ENCODE data around the gene SCO2. TPM values are rescaled to one million over a fixed set of nuclear protein-coding genes. Genes with fewer than 3 reads are reported as not detected.

Gene SCO2
- total RNA-seq, 2 experiments from 2014 or later = 4.1 to 4.9 TPM

GRCh38 chr22:50483556-50483955, 41.8 kb downstream of the SCO2 start:
- BruUV-seq (replicated peaks) = no TSS peak
- Histone ChIP-seq H3K9me2 (ENCODE audit: insufficient read depth, low read length) (no peaks in the 10 kb centered on the region), H3K79me2 (ENCODE audit: insufficient read depth, low read depth, low read length) (no peaks in the 10 kb centered on the region), H4K20me1 (ENCODE audit: insufficient read depth, low read length) (no peaks in the 10 kb centered on the region), H2AFZ (ENCODE audit: low read length) (no peak overlapping the region), H3K4me1 (ENCODE audit: insufficient read depth, low read length, poor library complexity, severe bottlenecking) (peaks cover 10% of the 10 kb centered on the region), H3K36me3 (ENCODE audit: insufficient read depth, low read length) (no peaks in the 10 kb centered on the region), H3K4me2 (ENCODE audit: low read length) (no peak overlapping the region), H3K9me3 (ENCODE audit: low read length) (no peaks in the 10 kb centered on the region), H3K4me3 (ENCODE audit: low read depth, low read length, poor library complexity, severe bottlenecking) (no peak overlapping the region), H3K27ac (ENCODE audit: low read depth, low read length, poor library complexity, severe bottlenecking) (no peak overlapping the region)
- no peak for DNase-seq (ENCODE audit: low spot score)
- POLR2A ChIA-PET = no interaction called here
- intact Hi-C loops (cut with micrococcal nuclease; ENCODE audit: unreplicated experiment) = no loop called here
- CTCF ChIA-PET (ENCODE audit: unreplicated experiment) = no interaction called here
- TF ChIP-seq CTCF (conservative IDR thresholded peaks at IDR 0.05; ENCODE audit: low read length) = no peak
- TF ChIP-seq EZH2phosphoT487 (IDR thresholded peaks at IDR 0.05; ENCODE audit: borderline replicate concordance, low read depth, low read length) = no peak

GRCh38 chr22:50483106-50483505, 42.3 kb downstream of the SCO2 start:
- POLR2A ChIA-PET = no interaction called here
- TF ChIP-seq EZH2phosphoT487 (IDR thresholded peaks at IDR 0.05; ENCODE audit: borderline replicate concordance, low read depth, low read length) = no peak
- no peak for TF ChIP-seq CTCF (conservative IDR thresholded peaks at IDR 0.05; ENCODE audit: low read length)
- H3K79me2 ChIP-seq (ENCODE audit: insufficient read depth, low read depth, low read length) = no peaks in the 10 kb centered on the region
- intact Hi-C loops (cut with micrococcal nuclease; ENCODE audit: unreplicated experiment) = no loop called here
- H4K20me1 ChIP-seq (ENCODE audit: insufficient read depth, low read length) = no peaks in the 10 kb centered on the region
- DNase-seq (ENCODE audit: low spot score) = no peak
- no peak overlapping the region for H3K27ac ChIP-seq (ENCODE audit: low read depth, low read length, poor library complexity, severe bottlenecking)
- no peaks in the 10 kb centered on the region for H3K9me2 ChIP-seq (ENCODE audit: insufficient read depth, low read length)
- no peaks in the 10 kb centered on the region for H3K9me3 ChIP-seq (ENCODE audit: low read length)
- no peak overlapping the region for H3K4me3 ChIP-seq (ENCODE audit: low read depth, low read length, poor library complexity, severe bottlenecking)
- H3K36me3 ChIP-seq (ENCODE audit: insufficient read depth, low read length) = no peaks in the 10 kb centered on the region
- BruUV-seq (replicated peaks) = no TSS peak
- H2AFZ ChIP-seq (ENCODE audit: low read length) = no peak overlapping the region
- no peak overlapping the region for H3K4me2 ChIP-seq (ENCODE audit: low read length)
- peaks cover 10% of the 10 kb centered on the region for H3K4me1 ChIP-seq (ENCODE audit: insufficient read depth, low read length, poor library complexity, severe bottlenecking)
- CTCF ChIA-PET (ENCODE audit: unreplicated experiment) = no interaction called here

GRCh38 chr22:50482107-50483074, 43.0 kb downstream of the SCO2 start:
- no TSS peak for BruUV-seq (replicated peaks)
- Histone ChIP-seq H3K4me1 (ENCODE audit: insufficient read depth, low read length, poor library complexity, severe bottlenecking) (peaks cover 10% of the 10 kb centered on the region), H3K4me2 (ENCODE audit: low read length) (peak overlapping the region; percentile 69), H3K36me3 (ENCODE audit: insufficient read depth, low read length) (no peaks in the 10 kb centered on the region), H3K79me2 (ENCODE audit: insufficient read depth, low read depth, low read length) (no peaks in the 10 kb centered on the region), H3K9me3 (ENCODE audit: low read length) (no peaks in the 10 kb centered on the region), H2AFZ (ENCODE audit: low read length) (0 out of 2 replicates have a peak overlapping the region, but pooled peaks have one; percentile 10), H4K20me1 (ENCODE audit: insufficient read depth, low read length) (no peaks in the 10 kb centered on the region), H3K27ac (ENCODE audit: low read depth, low read length, poor library complexity, severe bottlenecking) (no peak overlapping the region), H3K9me2 (ENCODE audit: insufficient read depth, low read length) (no peaks in the 10 kb centered on the region), H3K4me3 (ENCODE audit: low read depth, low read length, poor library complexity, severe bottlenecking) (peak overlapping the region; percentile 68)
- no peak for TF ChIP-seq EZH2phosphoT487 (IDR thresholded peaks at IDR 0.05; ENCODE audit: borderline replicate concordance, low read depth, low read length)
- TF ChIP-seq CTCF (conservative IDR thresholded peaks at IDR 0.05; ENCODE audit: low read length) = no peak
- DNase-seq (ENCODE audit: low spot score) = no peak
- ChIA-PET CTCF (ENCODE audit: unreplicated experiment) (no interaction called here), POLR2A (no interaction called here)
- intact Hi-C loops (cut with micrococcal nuclease; ENCODE audit: unreplicated experiment) = no loop called here

All from OCI-LY7 (cell line).